Non-pigmented ciliary epithelial cell (primary cell): Measurements from ENCODE around the gene ATP8B2.

Experiments used
- DNase-seq: peaks from one replicate; pipeline ENCODE4 v3.0.0-alpha.2; 2010; ENCODE audit warnings: low read depth

The ATP8B2 gene

GRCh38 chr1:154398141-154398540 lies 72.8 kb downstream of the ATP8B2 start:
- DNase-seq, result no peak

GRCh38 chr1:154398678-154399077 lies 73.4 kb downstream of the ATP8B2 start:
- no peak for DNase-seq

GRCh38 chr1:154400381-154400801 lies 75.1 kb downstream of the ATP8B2 start:
- DNase-seq, result no peak
